Type B pancreatic cell (in vitro differentiated cells): Measurements from ENCODE around the gene TMEM30B. TPM values are rescaled to one million over a fixed set of nuclear protein-coding genes. Genes with fewer than 3 reads are reported as not detected.
A peak's percentile ranks its signal among the peaks of the same experiment; 100 is the strongest.

Source experiments
- DNase-seq: peaks from one replicate; pipeline ENCODE4 v3.0.0; 2021; ENCODE audit warnings: mixed read lengths; ENCODE audit not compliant: unreplicated experiment; ENCODE audit errors: extremely low spot score
- H3K27ac Mint-ChIP-seq: 2 replicates; pipeline ENCODE4 v1.8.0; 2021; ENCODE audit warnings: mild to moderate bottlenecking, mixed read lengths
- H3K27me3 Mint-ChIP-seq: 2 replicates; pipeline ENCODE4 v1.8.0; 2021; ENCODE audit warnings: mixed read lengths
- H3K36me3 Mint-ChIP-seq: 2 replicates; pipeline ENCODE4 v1.8.0; 2021; ENCODE audit warnings: mixed read lengths
- H3K4me1 Mint-ChIP-seq: one replicate; pipeline ENCODE4 v1.8.0; 2021; ENCODE audit warnings: mixed read lengths; ENCODE audit not compliant: unreplicated experiment
- H3K4me3 Mint-ChIP-seq: 2 replicates; pipeline ENCODE4 v1.8.0; 2021; ENCODE audit warnings: mild to moderate bottlenecking, mixed read lengths
- H3K9me3 Mint-ChIP-seq: 2 replicates; pipeline ENCODE4 v1.8.0; 2021; ENCODE audit warnings: mixed read lengths
- total RNA-seq: library from RNA; stranded (reverse); gene quantifications from 2 replicates; pipeline ENCODE4 v1.2.1, GENCODE V29; 2021; ENCODE audit warnings: low replicate concordance
- TF ChIP-seq, protein P1 (sequence below): fragments of 200-600 bp; sonication (generic); conservative IDR thresholded peaks from 2 replicates; pipeline ENCODE4 v1.5.0; 2021; ENCODE audit warnings: antibody characterized with exemption, mild to moderate bottlenecking

TMEM30B gene
- total RNA-seq, 1 donor from 2014 or later: 12.2 TPM

DNA sequence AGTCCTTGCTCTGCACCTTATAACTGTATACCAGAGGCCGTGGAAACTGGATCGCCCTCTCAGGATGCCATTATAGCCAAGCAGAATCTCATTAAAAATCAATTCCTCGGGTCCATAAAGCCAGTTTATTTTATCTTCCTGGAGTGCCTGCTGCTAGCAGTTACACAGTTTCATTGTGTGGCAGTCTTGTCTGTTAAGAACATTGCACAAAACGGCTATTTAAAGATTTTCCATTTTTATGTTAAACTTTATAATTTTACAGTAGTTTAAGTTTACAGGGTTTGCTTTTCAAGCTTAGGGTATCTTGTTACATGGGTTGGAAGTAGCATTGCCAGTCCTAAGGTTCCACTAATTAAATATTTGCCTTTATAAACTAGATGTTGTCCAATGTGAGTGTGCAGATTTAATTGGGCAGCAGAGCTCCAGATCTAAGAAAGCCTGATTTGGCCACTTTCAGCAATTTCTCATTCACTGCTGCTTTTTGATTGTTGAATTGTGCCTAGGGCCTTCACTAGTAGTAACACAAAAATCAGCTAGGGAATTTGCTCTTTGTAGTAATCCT, 17.0 kb downstream of the TMEM30B start:
- DNase-seq: no peak
- H3K4me1 Mint-ChIP-seq: peaks cover 48% of the 10 kb centered on the region
- H3K36me3 Mint-ChIP-seq: no peaks in the 10 kb centered on the region

DNA sequence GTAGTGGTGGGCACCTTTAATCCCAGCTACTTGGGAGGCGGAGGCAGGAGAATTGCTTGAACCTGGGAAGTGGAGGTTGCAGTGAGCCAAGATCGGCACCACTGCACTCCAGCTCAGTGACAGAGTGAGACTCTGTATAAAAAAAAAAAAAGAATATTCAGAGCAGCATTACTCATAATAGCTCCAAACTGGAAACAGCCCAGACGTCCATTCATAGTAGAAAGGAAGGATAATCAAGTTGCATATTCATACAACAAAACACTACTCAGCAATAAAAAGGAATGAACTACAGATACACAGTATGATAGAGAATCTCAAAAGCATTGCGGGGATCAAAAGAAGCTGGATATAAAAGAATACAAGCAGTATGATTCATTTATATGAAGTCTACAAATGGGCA, 19.1 kb downstream of the TMEM30B start:
- Mint-ChIP-seq H3K9me3 (no peaks in the 10 kb centered on the region), H3K4me1 (peaks cover 59% of the 10 kb centered on the region), H3K4me3 (no peak overlapping the region), H3K27me3 (peaks cover 8% of the 10 kb centered on the region), H3K27ac (no peak overlapping the region), H3K36me3 (no peaks in the 10 kb centered on the region)
- TF ChIP-seq, protein P1, sequence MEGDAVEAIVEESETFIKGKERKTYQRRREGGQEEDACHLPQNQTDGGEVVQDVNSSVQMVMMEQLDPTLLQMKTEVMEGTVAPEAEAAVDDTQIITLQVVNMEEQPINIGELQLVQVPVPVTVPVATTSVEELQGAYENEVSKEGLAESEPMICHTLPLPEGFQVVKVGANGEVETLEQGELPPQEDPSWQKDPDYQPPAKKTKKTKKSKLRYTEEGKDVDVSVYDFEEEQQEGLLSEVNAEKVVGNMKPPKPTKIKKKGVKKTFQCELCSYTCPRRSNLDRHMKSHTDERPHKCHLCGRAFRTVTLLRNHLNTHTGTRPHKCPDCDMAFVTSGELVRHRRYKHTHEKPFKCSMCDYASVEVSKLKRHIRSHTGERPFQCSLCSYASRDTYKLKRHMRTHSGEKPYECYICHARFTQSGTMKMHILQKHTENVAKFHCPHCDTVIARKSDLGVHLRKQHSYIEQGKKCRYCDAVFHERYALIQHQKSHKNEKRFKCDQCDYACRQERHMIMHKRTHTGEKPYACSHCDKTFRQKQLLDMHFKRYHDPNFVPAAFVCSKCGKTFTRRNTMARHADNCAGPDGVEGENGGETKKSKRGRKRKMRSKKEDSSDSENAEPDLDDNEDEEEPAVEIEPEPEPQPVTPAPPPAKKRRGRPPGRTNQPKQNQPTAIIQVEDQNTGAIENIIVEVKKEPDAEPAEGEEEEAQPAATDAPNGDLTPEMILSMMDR: no peak
- no peak for DNase-seq

More for the DNA sequence above, 17.0 kb downstream of the TMEM30B start:
- TF ChIP-seq, protein P1: no peak
- H3K27me3 Mint-ChIP-seq: peaks cover 8% of the 10 kb centered on the region
- no peak overlapping the region for H3K27ac Mint-ChIP-seq
- no peak overlapping the region for H3K4me3 Mint-ChIP-seq
- H3K9me3 Mint-ChIP-seq: no peaks in the 10 kb centered on the region

DNA sequence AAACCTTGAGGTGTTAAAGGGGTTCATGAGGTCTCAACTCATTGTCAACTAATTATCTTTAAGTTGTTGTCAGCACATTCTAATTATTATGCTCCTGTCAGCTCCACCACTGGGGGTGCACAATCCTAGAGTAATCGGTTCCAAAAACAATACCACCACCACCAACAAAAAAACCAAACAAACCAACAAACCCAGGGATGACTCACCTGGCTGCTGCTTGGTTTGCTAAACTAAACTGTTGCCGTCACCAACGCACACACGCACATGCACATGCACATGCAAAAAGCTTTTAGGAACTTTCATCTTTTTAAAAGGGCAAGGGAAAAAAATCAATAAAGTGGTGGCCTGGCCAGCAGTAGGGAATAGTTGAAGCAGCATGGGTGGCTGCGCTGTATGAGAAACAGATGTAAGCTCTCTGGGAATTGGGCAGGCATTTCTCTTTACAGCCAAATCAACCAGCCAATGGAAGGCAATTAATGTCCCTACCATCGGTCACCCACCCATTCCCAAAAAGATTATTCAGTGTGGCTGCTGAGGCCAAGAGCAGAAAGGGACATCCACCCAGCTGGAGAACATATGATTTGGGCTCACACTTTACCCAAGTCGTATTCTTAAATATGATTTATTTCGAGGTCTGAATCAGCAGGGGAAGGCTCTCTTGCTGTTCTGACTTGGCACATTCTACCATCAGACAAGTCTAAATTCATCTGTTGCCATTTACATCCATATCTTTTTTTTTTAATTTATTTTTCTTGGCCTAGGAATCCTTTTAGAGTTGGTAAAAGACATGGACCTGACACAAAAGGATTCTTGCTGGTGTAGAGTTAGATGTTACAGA, 20.0 kb downstream of the TMEM30B start:
- Mint-ChIP-seq H3K9me3 (no peaks in the 10 kb centered on the region), H3K4me1 (peaks cover 63% of the 10 kb centered on the region), H3K4me3 (no peak overlapping the region), H3K27me3 (peaks cover 8% of the 10 kb centered on the region), H3K27ac (peak overlapping the region; percentile 15), H3K36me3 (no peaks in the 10 kb centered on the region)
- TF ChIP-seq, protein P1: no peak
- no peak for DNase-seq

DNA sequence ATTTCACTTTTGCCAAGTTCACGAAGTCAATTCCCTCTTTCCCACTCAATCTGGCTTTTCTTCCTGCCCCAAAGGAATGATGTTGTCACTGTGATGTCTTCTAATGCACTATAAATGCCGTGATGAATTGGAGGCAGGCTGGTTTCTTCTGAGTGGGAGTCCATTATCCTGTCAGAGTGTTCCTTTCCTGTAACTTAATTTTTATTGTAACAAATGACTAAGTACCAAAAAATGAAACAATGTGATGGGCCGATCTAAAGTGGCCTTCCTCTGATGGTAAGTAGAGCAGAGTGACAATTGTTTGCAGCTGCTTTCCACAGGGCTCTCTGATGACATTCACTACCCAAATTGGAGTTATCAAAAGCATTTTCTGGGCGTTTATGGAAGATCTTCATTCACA, 22.2 kb downstream of the TMEM30B start:
- Mint-ChIP-seq H3K4me3 (peak overlapping the region; percentile 7), H3K4me1 (peaks cover 54% of the 10 kb centered on the region), H3K9me3 (no peaks in the 10 kb centered on the region), H3K27me3 (peaks cover 8% of the 10 kb centered on the region), H3K27ac (no peak overlapping the region), H3K36me3 (no peaks in the 10 kb centered on the region)
- DNase-seq: no peak
- TF ChIP-seq, protein P1: no peak

DNA sequence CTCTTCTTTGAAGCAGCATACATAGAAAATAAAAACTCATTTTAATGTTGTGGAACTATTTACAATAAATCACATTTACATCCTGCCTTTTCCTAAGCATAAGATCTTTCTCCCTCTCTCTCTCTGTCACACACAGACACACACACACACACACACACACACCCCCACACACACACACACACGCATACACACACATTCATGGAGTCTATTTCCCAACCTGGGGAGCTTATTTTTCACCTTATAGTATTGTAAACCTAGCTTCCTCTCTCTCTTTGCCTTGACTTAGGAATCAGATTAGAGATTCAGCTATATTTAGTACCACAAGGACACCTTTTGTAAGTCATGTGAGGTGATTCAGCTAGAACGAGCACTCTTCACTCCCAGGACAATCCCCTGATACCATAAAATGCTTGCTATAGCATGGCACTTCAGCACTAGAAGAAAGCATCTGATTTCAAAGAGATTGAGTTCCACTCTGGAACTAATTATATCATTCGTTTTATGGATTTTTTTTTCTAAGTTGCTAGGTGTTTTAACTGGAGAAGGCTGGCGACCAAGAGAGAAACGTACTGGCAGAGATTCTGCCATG, 23.6 kb downstream of the TMEM30B start:
- H3K4me3 Mint-ChIP-seq: peak overlapping the region; percentile 46
- H3K36me3 Mint-ChIP-seq: no peaks in the 10 kb centered on the region
- TF ChIP-seq, protein P1: no peak
- H3K27me3 Mint-ChIP-seq: peaks cover 12% of the 10 kb centered on the region
- no peak for DNase-seq
- no peaks in the 10 kb centered on the region for H3K9me3 Mint-ChIP-seq
- H3K4me1 Mint-ChIP-seq: peaks cover 59% of the 10 kb centered on the region
- no peak overlapping the region for H3K27ac Mint-ChIP-seq
